Measurements from ENCODE around the gene ZBTB20. TPM values are rescaled to one million over a fixed set of nuclear protein-coding genes. Genes with fewer than 3 reads are reported as not detected.

Gene ZBTB20
- total RNA-seq, 1 donor from 2014 or later = 27.5 TPM

GRCh38 chr3:114664006-114664405 lies 483.1 kb downstream of the ZBTB20 start:
- Mint-ChIP-seq H3K4me1 (ENCODE audit: low read depth, unreplicated experiment) (no peaks in the 10 kb centered on the region), H3K27me3 (ENCODE audit: unreplicated experiment) (no peaks in the 10 kb centered on the region), H3K9me3 (ENCODE audit: unreplicated experiment) (no peaks in the 10 kb centered on the region), H3K4me3 (ENCODE audit: unreplicated experiment) (no peak overlapping the region), H3K27ac (ENCODE audit: unreplicated experiment) (no peak overlapping the region), H3K36me3 (ENCODE audit: unreplicated experiment) (no peaks in the 10 kb centered on the region)
- no peak for DNase-seq
- no peak for TF ChIP-seq CTCF (IDR thresholded peaks at IDR 0.05; ENCODE audit: partially characterized antibody, unreplicated experiment)

- Mint-ChIP-seq H3K36me3 (ENCODE audit: unreplicated experiment) (no peaks in the 10 kb centered on the region), H3K4me1 (ENCODE audit: low read depth, unreplicated experiment) (no peaks in the 10 kb centered on the region), H3K9me3 (ENCODE audit: unreplicated experiment) (no peaks in the 10 kb centered on the region), H3K27ac (ENCODE audit: unreplicated experiment) (no peak overlapping the region), H3K4me3 (ENCODE audit: unreplicated experiment) (no peak overlapping the region), H3K27me3 (ENCODE audit: unreplicated experiment) (no peaks in the 10 kb centered on the region)
- DNase-seq = no peak
- no peak for TF ChIP-seq CTCF (IDR thresholded peaks at IDR 0.05; ENCODE audit: partially characterized antibody, unreplicated experiment)
These were observed 486.3 kb downstream of the ZBTB20 start for GRCh38 chr3:114660808-114661207.

- no peaks in the 10 kb centered on the region for H3K4me1 Mint-ChIP-seq (ENCODE audit: low read depth, unreplicated experiment)
- H3K27ac Mint-ChIP-seq (ENCODE audit: unreplicated experiment) = no peak overlapping the region
- no peak overlapping the region for H3K4me3 Mint-ChIP-seq (ENCODE audit: unreplicated experiment)
These were observed 487.0 kb downstream of the ZBTB20 start for GRCh38 chr3:114660124-114660523.

GRCh38 chr3:114659109-114660061 lies 487.7 kb downstream of the ZBTB20 start:
- H3K27ac Mint-ChIP-seq (ENCODE audit: unreplicated experiment) = no peak overlapping the region
- H3K4me3 Mint-ChIP-seq (ENCODE audit: unreplicated experiment) = no peak overlapping the region
- DNase-seq = no peak
- no peaks in the 10 kb centered on the region for H3K27me3 Mint-ChIP-seq (ENCODE audit: unreplicated experiment)
- no peaks in the 10 kb centered on the region for H3K4me1 Mint-ChIP-seq (ENCODE audit: low read depth, unreplicated experiment)
- no peaks in the 10 kb centered on the region for H3K9me3 Mint-ChIP-seq (ENCODE audit: unreplicated experiment)
- no peak for TF ChIP-seq CTCF (IDR thresholded peaks at IDR 0.05; ENCODE audit: partially characterized antibody, unreplicated experiment)
- no peaks in the 10 kb centered on the region for H3K36me3 Mint-ChIP-seq (ENCODE audit: unreplicated experiment)

More at GRCh38 chr3:114660124-114660523, 487.0 kb downstream of the ZBTB20 start:
- no peak for DNase-seq
- no peak for TF ChIP-seq CTCF (IDR thresholded peaks at IDR 0.05; ENCODE audit: partially characterized antibody, unreplicated experiment)
- Mint-ChIP-seq H3K9me3 (ENCODE audit: unreplicated experiment) (no peaks in the 10 kb centered on the region), H3K36me3 (ENCODE audit: unreplicated experiment) (no peaks in the 10 kb centered on the region), H3K27me3 (ENCODE audit: unreplicated experiment) (no peaks in the 10 kb centered on the region)

- TF ChIP-seq CTCF (IDR thresholded peaks at IDR 0.05; ENCODE audit: partially characterized antibody, unreplicated experiment) = no peak
- no peak for DNase-seq
- H3K27me3 Mint-ChIP-seq (ENCODE audit: unreplicated experiment) = peaks cover 1% of the 10 kb centered on the region
- H3K27ac Mint-ChIP-seq (ENCODE audit: unreplicated experiment) = no peak overlapping the region
- no peaks in the 10 kb centered on the region for H3K4me1 Mint-ChIP-seq (ENCODE audit: low read depth, unreplicated experiment)
- H3K4me3 Mint-ChIP-seq (ENCODE audit: unreplicated experiment) = no peak overlapping the region
- no peaks in the 10 kb centered on the region for H3K9me3 Mint-ChIP-seq (ENCODE audit: unreplicated experiment)
- no peaks in the 10 kb centered on the region for H3K36me3 Mint-ChIP-seq (ENCODE audit: unreplicated experiment)
These were observed 495.5 kb downstream of the ZBTB20 start for GRCh38 chr3:114651555-114651954.
